ENCODE measurements around the gene POLD2.

GRCh38 chr7:44076101-44076895, 47.0 kb downstream of the POLD2 start:
- no peak for TF ChIP-seq EZH2phosphoT487 (IDR thresholded peaks at IDR 0.05; ENCODE audit: insufficient read depth, low read depth)
- TF ChIP-seq EZH2 (IDR thresholded peaks at IDR 0.05; ENCODE audit: insufficient read depth, poor library complexity, severe bottlenecking), result no peak

Measured in GM23248 (cell line).